Ishikawa (cell line): ENCODE results near the gene BAHD1.

Experiments used
- RAD21 ChIP-seq: IDR thresholded peaks from 2 replicates; pipeline ENCODE4 v1.6.1; 2012; ENCODE audit warnings: low read depth
- TAF1 ChIP-seq: IDR thresholded peaks from 2 replicates; pipeline ENCODE4 v1.6.1; 2012; ENCODE audit warnings: low read depth, mild to moderate bottlenecking
- YY1 ChIP-seq: IDR thresholded peaks from 2 replicates; pipeline ENCODE4 v1.6.1; 2012; ENCODE audit warnings: low read depth
- ZBTB7A ChIP-seq: IDR thresholded peaks from 2 replicates; pipeline ENCODE4 v1.6.1; 2012; ENCODE audit warnings: low read depth
- TF ChIP-seq, protein P1 (sequence below): IDR thresholded peaks from 2 replicates; pipeline ENCODE4 v1.6.1; 2012; ENCODE audit warnings: low read depth, mild to moderate bottlenecking
- TF ChIP-seq, protein P2 (sequence below): IDR thresholded peaks from 2 replicates; pipeline ENCODE4 v1.6.1; 2012
- TF ChIP-seq, protein P3 (sequence below): IDR thresholded peaks from 2 replicates; pipeline ENCODE4 v1.6.1; 2012

DNA sequence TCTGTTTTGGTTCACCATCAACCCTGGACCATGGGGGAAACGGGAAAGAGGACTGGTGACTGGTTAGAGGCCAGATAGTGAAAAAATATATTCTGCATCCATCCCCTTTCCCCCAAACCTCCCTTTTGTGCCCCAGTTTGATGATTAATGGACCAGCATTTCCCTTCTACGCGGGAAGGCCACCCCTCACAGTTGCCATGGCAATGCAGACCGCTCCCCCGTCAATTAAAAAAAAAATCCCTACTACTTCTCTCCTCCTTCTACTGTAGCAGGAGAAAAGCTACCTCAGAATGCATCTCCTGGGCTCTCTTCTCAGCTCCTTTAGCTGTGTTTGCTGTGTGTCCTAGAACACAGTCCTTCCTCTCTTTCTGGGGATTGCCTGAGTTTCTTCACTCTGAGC lies 4.0 kb downstream of the BAHD1 start:
- TF ChIP-seq YY1 (no peak), TAF1 (no peak), RAD21 (no peak), ZBTB7A (no peak)
- TF ChIP-seq, protein P1, sequence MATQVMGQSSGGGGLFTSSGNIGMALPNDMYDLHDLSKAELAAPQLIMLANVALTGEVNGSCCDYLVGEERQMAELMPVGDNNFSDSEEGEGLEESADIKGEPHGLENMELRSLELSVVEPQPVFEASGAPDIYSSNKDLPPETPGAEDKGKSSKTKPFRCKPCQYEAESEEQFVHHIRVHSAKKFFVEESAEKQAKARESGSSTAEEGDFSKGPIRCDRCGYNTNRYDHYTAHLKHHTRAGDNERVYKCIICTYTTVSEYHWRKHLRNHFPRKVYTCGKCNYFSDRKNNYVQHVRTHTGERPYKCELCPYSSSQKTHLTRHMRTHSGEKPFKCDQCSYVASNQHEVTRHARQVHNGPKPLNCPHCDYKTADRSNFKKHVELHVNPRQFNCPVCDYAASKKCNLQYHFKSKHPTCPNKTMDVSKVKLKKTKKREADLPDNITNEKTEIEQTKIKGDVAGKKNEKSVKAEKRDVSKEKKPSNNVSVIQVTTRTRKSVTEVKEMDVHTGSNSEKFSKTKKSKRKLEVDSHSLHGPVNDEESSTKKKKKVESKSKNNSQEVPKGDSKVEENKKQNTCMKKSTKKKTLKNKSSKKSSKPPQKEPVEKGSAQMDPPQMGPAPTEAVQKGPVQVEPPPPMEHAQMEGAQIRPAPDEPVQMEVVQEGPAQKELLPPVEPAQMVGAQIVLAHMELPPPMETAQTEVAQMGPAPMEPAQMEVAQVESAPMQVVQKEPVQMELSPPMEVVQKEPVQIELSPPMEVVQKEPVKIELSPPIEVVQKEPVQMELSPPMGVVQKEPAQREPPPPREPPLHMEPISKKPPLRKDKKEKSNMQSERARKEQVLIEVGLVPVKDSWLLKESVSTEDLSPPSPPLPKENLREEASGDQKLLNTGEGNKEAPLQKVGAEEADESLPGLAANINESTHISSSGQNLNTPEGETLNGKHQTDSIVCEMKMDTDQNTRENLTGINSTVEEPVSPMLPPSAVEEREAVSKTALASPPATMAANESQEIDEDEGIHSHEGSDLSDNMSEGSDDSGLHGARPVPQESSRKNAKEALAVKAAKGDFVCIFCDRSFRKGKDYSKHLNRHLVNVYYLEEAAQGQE = no peak
- TF ChIP-seq, protein P2, sequence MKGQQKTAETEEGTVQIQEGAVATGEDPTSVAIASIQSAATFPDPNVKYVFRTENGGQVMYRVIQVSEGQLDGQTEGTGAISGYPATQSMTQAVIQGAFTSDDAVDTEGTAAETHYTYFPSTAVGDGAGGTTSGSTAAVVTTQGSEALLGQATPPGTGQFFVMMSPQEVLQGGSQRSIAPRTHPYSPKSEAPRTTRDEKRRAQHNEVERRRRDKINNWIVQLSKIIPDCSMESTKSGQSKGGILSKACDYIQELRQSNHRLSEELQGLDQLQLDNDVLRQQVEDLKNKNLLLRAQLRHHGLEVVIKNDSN = no peak
- TF ChIP-seq, protein P3, sequence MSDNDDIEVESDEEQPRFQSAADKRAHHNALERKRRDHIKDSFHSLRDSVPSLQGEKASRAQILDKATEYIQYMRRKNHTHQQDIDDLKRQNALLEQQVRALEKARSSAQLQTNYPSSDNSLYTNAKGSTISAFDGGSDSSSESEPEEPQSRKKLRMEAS = no peak
